WTC11 (cell line): ENCODE results near the gene SEC22C.

Experiments
- CREB1 ChIP-seq: sonication (generic); formaldehyde crosslinking; IDR thresholded peaks from 2 replicates; pipeline ENCODE4 v1.8.0; 2023; ENCODE audit warnings: mild to moderate bottlenecking, missing genetic modification reagents
- ELF4 ChIP-seq: sonication (generic); formaldehyde crosslinking; IDR thresholded peaks from 2 replicates; pipeline ENCODE4 v1.8.1; 2022; ENCODE audit warnings: low read depth, mild to moderate bottlenecking, moderate library complexity, missing genetic modification reagents
- ESRRA ChIP-seq: sonication (generic); formaldehyde crosslinking; IDR thresholded peaks from 2 replicates; pipeline ENCODE4 v1.8.1; 2022; ENCODE audit warnings: mild to moderate bottlenecking, missing genetic modification reagents, borderline replicate concordance
- FOXK1 ChIP-seq: sonication (generic); formaldehyde crosslinking; IDR thresholded peaks from 2 replicates; pipeline ENCODE4 v1.8.0; 2022; ENCODE audit warnings: mild to moderate bottlenecking, moderate library complexity, missing genetic modification reagents
- IRF2 ChIP-seq: sonication (generic); formaldehyde crosslinking; IDR thresholded peaks from 2 replicates; pipeline ENCODE4 v1.8.0; 2022; ENCODE audit warnings: low read depth, missing genetic modification reagents, borderline replicate concordance
- KAT7 ChIP-seq: sonication (generic); formaldehyde crosslinking; IDR thresholded peaks from 2 replicates; pipeline ENCODE4 v1.8.1; 2023; ENCODE audit warnings: missing genetic modification reagents, mild to moderate bottlenecking, borderline replicate concordance
- NFYB ChIP-seq: sonication (generic); formaldehyde crosslinking; conservative IDR thresholded peaks from 2 replicates; pipeline ENCODE4 v1.8.0; 2022; ENCODE audit warnings: low read depth, missing genetic modification reagents
- SMAD3 ChIP-seq: sonication (generic); formaldehyde crosslinking; IDR thresholded peaks from 2 replicates; pipeline ENCODE4 v1.8.0; 2022; ENCODE audit warnings: missing genetic modification reagents, mild to moderate bottlenecking, borderline replicate concordance
- TCF7 ChIP-seq: sonication (generic); formaldehyde crosslinking; IDR thresholded peaks from 2 replicates; pipeline ENCODE4 v1.8.0; 2022; ENCODE audit warnings: mild to moderate bottlenecking, low read depth, missing genetic modification reagents, moderate library complexity
- TF ChIP-seq, protein P1 (sequence below): fragments of 200-600 bp; IDR thresholded peaks from 2 replicates; pipeline ENCODE4 v1.8.0; 2022; ENCODE audit warnings: antibody characterized with exemption
- TF ChIP-seq, protein P2 (sequence below): sonication (generic); formaldehyde crosslinking; IDR thresholded peaks from 2 replicates; pipeline ENCODE4 v1.8.1; 2022; ENCODE audit warnings: missing genetic modification reagents, borderline replicate concordance
- TF ChIP-seq, protein P3 (sequence below): sonication (generic); formaldehyde crosslinking; conservative IDR thresholded peaks from 2 replicates; pipeline ENCODE4 v1.8.1; 2022; ENCODE audit warnings: mild to moderate bottlenecking, missing genetic modification reagents

DNA sequence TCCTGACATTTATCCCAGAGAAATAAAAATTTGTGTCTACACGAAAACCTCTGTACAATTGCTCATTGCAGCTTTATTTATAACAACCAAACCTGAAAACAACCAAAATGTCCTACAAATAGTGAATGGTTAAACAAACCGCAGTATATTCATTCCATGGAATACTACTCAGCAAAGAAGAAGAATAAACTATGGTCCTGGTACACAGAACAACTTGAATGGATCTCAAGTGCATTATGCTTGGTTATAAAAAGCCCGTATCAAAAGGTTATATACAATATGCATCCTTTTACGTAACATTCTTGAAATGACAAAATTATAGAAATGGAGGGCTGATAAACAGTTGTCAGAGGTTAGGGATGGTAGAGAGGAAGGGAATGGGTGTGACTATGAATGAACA is 3.7 kb downstream of the SEC22C start:
- TF ChIP-seq, protein P1, sequence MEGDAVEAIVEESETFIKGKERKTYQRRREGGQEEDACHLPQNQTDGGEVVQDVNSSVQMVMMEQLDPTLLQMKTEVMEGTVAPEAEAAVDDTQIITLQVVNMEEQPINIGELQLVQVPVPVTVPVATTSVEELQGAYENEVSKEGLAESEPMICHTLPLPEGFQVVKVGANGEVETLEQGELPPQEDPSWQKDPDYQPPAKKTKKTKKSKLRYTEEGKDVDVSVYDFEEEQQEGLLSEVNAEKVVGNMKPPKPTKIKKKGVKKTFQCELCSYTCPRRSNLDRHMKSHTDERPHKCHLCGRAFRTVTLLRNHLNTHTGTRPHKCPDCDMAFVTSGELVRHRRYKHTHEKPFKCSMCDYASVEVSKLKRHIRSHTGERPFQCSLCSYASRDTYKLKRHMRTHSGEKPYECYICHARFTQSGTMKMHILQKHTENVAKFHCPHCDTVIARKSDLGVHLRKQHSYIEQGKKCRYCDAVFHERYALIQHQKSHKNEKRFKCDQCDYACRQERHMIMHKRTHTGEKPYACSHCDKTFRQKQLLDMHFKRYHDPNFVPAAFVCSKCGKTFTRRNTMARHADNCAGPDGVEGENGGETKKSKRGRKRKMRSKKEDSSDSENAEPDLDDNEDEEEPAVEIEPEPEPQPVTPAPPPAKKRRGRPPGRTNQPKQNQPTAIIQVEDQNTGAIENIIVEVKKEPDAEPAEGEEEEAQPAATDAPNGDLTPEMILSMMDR: no peak
- TF ChIP-seq FOXK1 (no peak), TCF7 (CRISPR knock-in tag) (no peak), ESRRA (CRISPR knock-in tag) (no peak), NFYB (CRISPR knock-in tag) (no peak), SMAD3 (no peak), IRF2 (CRISPR knock-in tag) (no peak), CREB1 (no peak), ELF4 (CRISPR knock-in tag) (no peak), KAT7 (CRISPR knock-in tag) (no peak)
- TF ChIP-seq, protein P2, sequence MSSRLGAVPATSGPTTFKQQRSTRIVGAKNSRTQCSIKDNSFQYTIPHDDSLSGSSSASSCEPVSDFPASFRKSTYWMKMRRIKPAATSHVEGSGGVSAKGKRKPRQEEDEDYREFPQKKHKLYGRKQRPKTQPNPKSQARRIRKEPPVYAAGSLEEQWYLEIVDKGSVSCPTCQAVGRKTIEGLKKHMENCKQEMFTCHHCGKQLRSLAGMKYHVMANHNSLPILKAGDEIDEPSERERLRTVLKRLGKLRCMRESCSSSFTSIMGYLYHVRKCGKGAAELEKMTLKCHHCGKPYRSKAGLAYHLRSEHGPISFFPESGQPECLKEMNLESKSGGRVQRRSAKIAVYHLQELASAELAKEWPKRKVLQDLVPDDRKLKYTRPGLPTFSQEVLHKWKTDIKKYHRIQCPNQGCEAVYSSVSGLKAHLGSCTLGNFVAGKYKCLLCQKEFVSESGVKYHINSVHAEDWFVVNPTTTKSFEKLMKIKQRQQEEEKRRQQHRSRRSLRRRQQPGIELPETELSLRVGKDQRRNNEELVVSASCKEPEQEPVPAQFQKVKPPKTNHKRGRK (CRISPR knock-in tag): no peak
- TF ChIP-seq, protein P3, sequence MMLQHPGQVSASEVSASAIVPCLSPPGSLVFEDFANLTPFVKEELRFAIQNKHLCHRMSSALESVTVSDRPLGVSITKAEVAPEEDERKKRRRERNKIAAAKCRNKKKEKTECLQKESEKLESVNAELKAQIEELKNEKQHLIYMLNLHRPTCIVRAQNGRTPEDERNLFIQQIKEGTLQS (CRISPR knock-in tag): no peak
